Trophoblast cell (in vitro differentiated cells and primary cell): ENCODE data around the gene URAD.
A peak's percentile ranks its signal among the peaks of the same experiment; 100 is the strongest.

Experiments
- DNase-seq, 2 donors: peaks; one replicate each; pipeline ENCODE4 v3.0.0-alpha.2; 2016
- H2AFZ ChIP-seq: 2 replicates; pipeline ENCODE4 v1.6.1; 2013; ENCODE audit warnings: low read length, moderate library complexity, mild to moderate bottlenecking; ENCODE audit not compliant: insufficient read depth, poor library complexity
- H2AK5ac ChIP-seq: 2 replicates; pipeline ENCODE4 v1.6.1; 2013; ENCODE audit warnings: mild to moderate bottlenecking, low read length
- H2BK120ac ChIP-seq: 2 replicates; pipeline ENCODE4 v1.6.1; 2013; ENCODE audit warnings: low read length, mild to moderate bottlenecking, moderate library complexity; ENCODE audit not compliant: insufficient read depth, poor library complexity
- H2BK12ac ChIP-seq: 2 replicates; pipeline ENCODE4 v1.6.1; 2013; ENCODE audit warnings: mild to moderate bottlenecking, low read length, moderate library complexity
- H2BK5ac ChIP-seq: 2 replicates; pipeline ENCODE4 v1.6.1; 2013; ENCODE audit warnings: low read length, low read depth, moderate library complexity, mild to moderate bottlenecking; ENCODE audit not compliant: poor library complexity
- H3K14ac ChIP-seq: 2 replicates; pipeline ENCODE4 v1.6.1; 2013; ENCODE audit warnings: mild to moderate bottlenecking, low read length
- H3K18ac ChIP-seq: 2 replicates; pipeline ENCODE4 v1.6.1; 2013; ENCODE audit warnings: mild to moderate bottlenecking, low read length
- H3K23ac ChIP-seq: 2 replicates; pipeline ENCODE4 v1.6.1; 2013; ENCODE audit warnings: low read length
- H3K27ac ChIP-seq: 2 replicates; pipeline ENCODE4 v1.5.1; 2013; ENCODE audit warnings: low read depth, mild to moderate bottlenecking, inconsistent platforms, low read length, moderate library complexity
- H3K27me3 ChIP-seq: 2 replicates; pipeline ENCODE4 v1.6.1; 2013; ENCODE audit warnings: inconsistent platforms, mild to moderate bottlenecking, low read length, moderate library complexity; ENCODE audit not compliant: insufficient read depth
- H3K36me3 ChIP-seq, 2 experiments: 1 replicate in 1 of 2; 2 replicates in 1 of 2; pipeline ENCODE4 v1.6.1; 2013; ENCODE audit warnings: low read length in 2 of 2, mild to moderate bottlenecking in 2 of 2, moderate library complexity in 1 of 2; ENCODE audit not compliant: insufficient read depth in 2 of 2, control insufficient read depth in 1 of 2
- H3K4ac ChIP-seq: 2 replicates; pipeline ENCODE4 v1.6.1; 2013; ENCODE audit warnings: low read depth, mild to moderate bottlenecking, low read length, moderate library complexity
- H3K4me1 ChIP-seq, 2 experiments: 1 replicate in 1 of 2; 2 replicates in 1 of 2; pipeline ENCODE4 v1.6.1; 2013; ENCODE audit warnings: low read length in 2 of 2, mild to moderate bottlenecking in 2 of 2, moderate library complexity in 1 of 2; ENCODE audit not compliant: insufficient read depth in 2 of 2, control insufficient read depth in 1 of 2
- H3K4me2 ChIP-seq: 2 replicates; pipeline ENCODE4 v1.6.1; 2013; ENCODE audit warnings: inconsistent platforms, mild to moderate bottlenecking, low read length, moderate library complexity
- H3K4me3 ChIP-seq: 2 replicates; pipeline ENCODE4 v1.5.1; 2013; ENCODE audit warnings: mild to moderate bottlenecking, low read depth, low read length, inconsistent platforms
- H3K79me1 ChIP-seq: one replicate; pipeline ENCODE4 v1.6.1; 2013; ENCODE audit warnings: low read length
- H3K79me2 ChIP-seq: 2 replicates; pipeline ENCODE4 v1.6.1; 2013; ENCODE audit warnings: low read length, mild to moderate bottlenecking; ENCODE audit not compliant: control insufficient read depth, insufficient read depth, poor library complexity
- H3K9ac ChIP-seq: 2 replicates; pipeline ENCODE4 v1.6.1; 2013; ENCODE audit warnings: mild to moderate bottlenecking, low read length
- H3K9me3 ChIP-seq: 2 replicates; pipeline ENCODE4 v1.6.1; 2013; ENCODE audit warnings: low read depth, mild to moderate bottlenecking, control low read depth, inconsistent platforms, low read length; ENCODE audit not compliant: insufficient read depth
- H4K12ac ChIP-seq: 2 replicates; pipeline ENCODE4 v1.6.1; 2013; ENCODE audit warnings: low read depth, mild to moderate bottlenecking, low read length, moderate library complexity
- H4K8ac ChIP-seq: 2 replicates; pipeline ENCODE4 v1.6.1; 2013; ENCODE audit warnings: low read depth, mild to moderate bottlenecking, low read length, moderate library complexity
- H4K91ac ChIP-seq: one replicate; pipeline ENCODE4 v1.6.1; 2013; ENCODE audit warnings: low read depth, mild to moderate bottlenecking, low read length, moderate library complexity
- WGBS: extraction: QIAGEN DNeasy Blood & Tissue Kit; methylation state at CpG from one replicate; pipeline ENCODE4 v1.1.7; 2013; ENCODE audit warnings: missing lambda C conversion rate; ENCODE audit not compliant: insufficient read length, insufficient coverage; ENCODE audit errors: extremely low coverage; 5-methylcytosine and 5-hydroxymethylcytosine counted together

URAD gene

DNA sequence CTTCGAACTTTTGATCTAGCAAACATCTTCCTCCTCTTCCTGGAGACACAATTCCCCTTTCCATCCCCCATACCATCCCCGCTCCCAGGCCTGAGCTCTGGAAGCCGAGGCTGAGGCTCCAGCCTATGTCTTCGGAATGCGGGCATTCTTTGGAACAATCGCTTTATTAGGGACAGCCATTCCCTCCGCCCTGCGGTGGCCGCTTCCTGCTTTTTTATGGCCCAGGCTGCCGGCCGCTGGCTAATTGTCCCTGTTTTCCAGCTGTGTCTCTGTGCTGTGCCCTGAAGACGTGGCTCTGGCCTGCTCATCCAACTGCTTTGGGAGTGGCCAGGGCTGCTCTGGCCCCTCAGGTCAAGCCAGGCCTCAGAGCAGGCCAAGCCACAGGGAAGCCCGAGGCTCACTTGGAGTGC, 17.3 kb downstream of the URAD start:
- Histone ChIP-seq H3K23ac (no peak overlapping the region), H3K79me2 (no peaks in the 10 kb centered on the region), H4K12ac (no peak overlapping the region), H3K18ac (no peak overlapping the region), H4K91ac (no peak overlapping the region), H3K9ac (no peak overlapping the region), H2AFZ (no peak overlapping the region), H3K9me3 (peaks cover 3% of the 10 kb centered on the region), H2BK12ac (no peak overlapping the region), H3K4me2 (peak overlapping the region; percentile 2), H3K4ac (no peak overlapping the region), H4K8ac (no peak overlapping the region), H3K27ac (no peak overlapping the region), H2AK5ac (no peak overlapping the region), H3K4me3 (no peak overlapping the region), H3K27me3 (peaks cover 69% of the 10 kb centered on the region), H3K36me3 (no peaks in the 10 kb centered on the region), H3K79me1 (peaks cover 5% of the 10 kb centered on the region), H3K4me1 (peaks cover 33 to 36% of the 10 kb centered on the region in 2 experiments), H2BK120ac (no peak overlapping the region), H2BK5ac (no peak overlapping the region), H3K14ac (no peak overlapping the region)
- WGBS, result no CpG with 5 or more reads among the region's 13 CpGs
- DNase-seq, result no peak

DNA sequence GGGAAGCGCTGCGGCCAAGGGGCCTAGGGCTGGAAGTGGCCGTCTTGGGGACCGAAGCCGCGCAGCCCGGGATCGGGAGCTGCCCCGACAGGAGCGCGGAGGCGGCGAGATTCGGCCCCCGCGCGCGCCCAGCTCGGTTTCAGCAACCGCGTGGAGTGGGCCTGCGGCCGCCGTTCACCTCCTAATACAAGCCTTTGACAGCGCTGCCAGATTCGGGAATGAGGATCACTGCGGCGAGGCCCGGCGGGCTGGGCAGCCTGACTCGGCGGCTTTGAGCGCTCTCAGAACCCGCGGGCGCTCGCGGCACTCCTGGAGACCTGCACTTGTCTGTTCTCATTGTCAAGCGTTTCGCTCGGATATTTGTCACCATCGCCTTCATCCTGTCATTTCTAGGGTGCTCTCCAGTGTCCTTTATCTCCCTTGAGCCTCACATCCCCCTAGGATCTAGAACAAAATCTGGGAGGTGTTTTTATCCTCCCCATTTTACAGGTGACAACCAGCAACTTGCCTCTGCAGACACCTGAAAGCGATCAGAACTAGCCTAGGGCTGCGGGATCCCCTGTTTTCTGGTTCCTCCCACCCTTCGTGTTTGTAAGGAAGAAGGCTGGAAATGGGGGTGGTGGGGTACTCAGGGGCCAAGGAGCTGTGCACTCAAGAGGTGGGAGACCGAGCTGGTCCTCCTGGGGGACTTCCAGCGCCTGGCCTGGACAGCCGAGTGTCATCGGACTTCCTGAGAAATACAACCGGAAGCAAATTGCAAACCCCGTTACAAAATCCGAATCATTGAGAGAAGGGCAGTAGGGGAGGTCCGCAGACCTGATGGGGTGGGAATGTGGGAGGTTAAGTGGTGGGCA, 17.9 kb downstream of the URAD start:
- H3K79me1 ChIP-seq, result peaks cover 5% of the 10 kb centered on the region
- H2AFZ ChIP-seq, result no peak overlapping the region
- H4K91ac ChIP-seq, result no peak overlapping the region
- no peaks in the 10 kb centered on the region for H3K79me2 ChIP-seq
- no peak overlapping the region for H2BK120ac ChIP-seq
- H3K4me3 ChIP-seq, result no peak overlapping the region
- no peak overlapping the region for H4K12ac ChIP-seq
- H3K4me2 ChIP-seq, result peak overlapping the region; percentile 14
- H3K4ac ChIP-seq, result no peak overlapping the region
- no peak overlapping the region for H3K9ac ChIP-seq
- WGBS, result no CpG with 5 or more reads among the region's 53 CpGs
- H2BK12ac ChIP-seq, result no peak overlapping the region
- DNase-seq, result no peak
- no peak overlapping the region for H2BK5ac ChIP-seq
- H3K18ac ChIP-seq, result no peak overlapping the region
- H3K27ac ChIP-seq, result no peak overlapping the region
- H3K4me1 ChIP-seq, result peaks cover 38 to 39% of the 10 kb centered on the region in 2 experiments
- H3K36me3 ChIP-seq, result no peaks in the 10 kb centered on the region
- peaks cover 3% of the 10 kb centered on the region for H3K9me3 ChIP-seq
- H4K8ac ChIP-seq, result no peak overlapping the region
- H3K14ac ChIP-seq, result no peak overlapping the region
- H3K23ac ChIP-seq, result no peak overlapping the region
- H2AK5ac ChIP-seq, result no peak overlapping the region
- H3K27me3 ChIP-seq, result peaks cover 63% of the 10 kb centered on the region

DNA sequence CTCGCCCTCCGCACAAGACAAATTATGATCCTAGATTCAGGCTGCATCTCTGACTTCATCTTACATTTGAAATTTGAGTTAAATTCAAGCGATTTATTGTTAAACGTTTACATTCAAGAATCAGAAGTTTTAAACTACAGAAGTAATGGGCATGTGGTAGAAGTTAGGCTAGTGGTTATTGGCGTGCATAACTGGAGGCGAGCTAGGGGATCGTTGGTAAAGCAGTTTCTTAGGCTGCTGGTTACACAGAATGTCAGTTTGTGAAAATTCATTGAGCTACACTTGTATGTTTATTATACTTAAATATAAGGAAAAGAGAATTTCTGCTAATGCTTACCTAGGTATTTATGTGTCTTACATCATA, 18.6 kb downstream of the URAD start:
- no peaks in the 10 kb centered on the region for H3K36me3 ChIP-seq
- no peak overlapping the region for H3K23ac ChIP-seq
- no peak overlapping the region for H2AFZ ChIP-seq
- no peak overlapping the region for H3K18ac ChIP-seq
- no peak overlapping the region for H4K12ac ChIP-seq
- peaks cover 59% of the 10 kb centered on the region for H3K27me3 ChIP-seq
- peaks cover 6% of the 10 kb centered on the region for H3K79me1 ChIP-seq
- no peak overlapping the region for H2AK5ac ChIP-seq
- no peak overlapping the region for H3K4ac ChIP-seq
- H3K27ac ChIP-seq, result no peak overlapping the region
- peaks cover 40% of the 10 kb centered on the region in 2 experiments for H3K4me1 ChIP-seq
- H3K79me2 ChIP-seq, result no peaks in the 10 kb centered on the region
- H4K8ac ChIP-seq, result no peak overlapping the region
- no peak overlapping the region for H2BK120ac ChIP-seq
- no peak for DNase-seq
- no peak overlapping the region for H3K4me2 ChIP-seq
- H2BK12ac ChIP-seq, result no peak overlapping the region
- H3K9me3 ChIP-seq, result peaks cover 3% of the 10 kb centered on the region
- no peak overlapping the region for H3K4me3 ChIP-seq
- no peak overlapping the region for H3K14ac ChIP-seq
- no peak overlapping the region for H4K91ac ChIP-seq
- H2BK5ac ChIP-seq, result no peak overlapping the region
- no peak overlapping the region for H3K9ac ChIP-seq
- WGBS, result no CpG with 5 or more reads among the region's 7 CpGs

DNA sequence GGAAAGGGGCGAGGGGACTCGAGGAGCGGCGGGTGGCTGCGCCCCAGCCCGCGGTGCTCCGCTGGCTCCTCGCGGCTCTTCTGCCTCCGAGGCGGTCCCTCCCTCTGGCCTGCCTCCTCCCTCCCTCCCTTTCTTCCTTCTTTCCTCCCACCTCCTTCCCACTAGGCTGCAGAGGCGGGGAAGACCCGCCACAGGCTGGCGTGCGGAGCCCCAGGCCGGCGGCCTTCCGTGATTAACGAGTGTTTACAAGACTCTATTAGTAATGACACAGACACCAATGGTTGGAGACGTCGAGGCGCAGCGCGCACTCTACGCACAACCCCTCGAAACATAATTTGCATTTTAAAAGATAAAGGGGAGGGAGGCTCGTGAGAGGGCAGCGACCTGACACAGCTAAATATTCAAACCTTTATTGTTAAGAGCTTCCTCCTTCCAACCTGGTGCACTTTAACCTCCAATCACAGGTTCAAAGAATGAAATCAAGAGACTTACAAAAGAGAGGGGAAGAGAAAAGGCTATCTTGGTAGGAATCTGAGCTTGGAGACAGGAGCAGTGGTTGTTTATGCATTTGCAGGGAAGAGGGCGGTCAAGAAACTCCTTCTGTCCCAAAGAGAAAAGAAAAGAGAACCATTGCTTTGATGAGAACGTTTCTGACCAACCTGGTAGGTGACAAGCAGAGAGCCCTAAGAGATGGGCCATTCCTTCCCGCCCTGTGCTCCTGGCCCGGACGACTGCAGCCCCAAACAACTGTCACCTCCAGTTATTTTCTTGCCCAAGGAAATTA, 19.2 kb downstream of the URAD start, which contains the start of gene CDX2:
Gene CDX2 (minus strand): TSS at position 234 of the 784 bp plus-strand sequence. CDS start 309 bp downstream, outside the sequence.
- peak within 1 kb of the TSS; percentile 32 for H4K8ac ChIP-seq

More for the DNA sequence above, 19.2 kb downstream of the URAD start, which contains the start of gene CDX2:
- Histone ChIP-seq H3K27me3 (peaks cover 56% of the 10 kb centered on the region), H3K4ac (no peak within 1 kb of the TSS), H2BK5ac (no peak within 1 kb of the TSS), H2AFZ (peak within 1 kb of the TSS; percentile 43), H3K4me2 (peak within 1 kb of the TSS; percentile 85), H2AK5ac (peak within 1 kb of the TSS; percentile 22), H4K91ac (peak within 1 kb of the TSS; percentile 25), H3K79me1 (peaks cover 6% of the 10 kb centered on the region), H3K27ac (no peak within 1 kb of the TSS), H4K12ac (no peak within 1 kb of the TSS), H2BK120ac (no peak within 1 kb of the TSS), H3K14ac (peak within 1 kb of the TSS; percentile 16), H3K9me3 (peaks cover 3% of the 10 kb centered on the region), H3K18ac (peak within 1 kb of the TSS; percentile 39), H3K4me3 (peak within 1 kb of the TSS; percentile 74), H3K23ac (no peak within 1 kb of the TSS), H3K36me3 (peaks cover 0 to under 1% of the 10 kb centered on the region in 2 experiments), H2BK12ac (peak within 1 kb of the TSS; percentile 12), H3K9ac (peak within 1 kb of the TSS; percentile 16), H3K79me2 (no peaks in the 10 kb centered on the region), H3K4me1 (peaks cover 40% of the 10 kb centered on the region in 2 experiments)
- DNase-seq, result no peak
- no CpG with 5 or more reads among the region's 34 CpGs for WGBS
